Activated naive CD4-positive, alpha-beta T cell treated with anti-CD3 and anti-CD28 coated beads for 36 hours (primary cell): Measurements from ENCODE around the gene NEMP1. TPM values are rescaled to one million over a fixed set of nuclear protein-coding genes. Genes with fewer than 3 reads are reported as not detected.

Source experiments
- CTCF ChIA-PET: fragments of 350-600 bp; sonication (Branson Sonifier 250); formaldehyde crosslinking; loops from one replicate; lab custom pipeline; 2021; ENCODE audit warnings: antibody characterized with exemption; lab: Charles Lee
- DNase-seq: peaks from one replicate; pipeline ENCODE4 v3.0.0-alpha.2; 2020
- H3K27ac Mint-ChIP-seq: one replicate; pipeline ENCODE4 v1.8.0; 2021; ENCODE audit warnings: mild to moderate bottlenecking, mixed read lengths
- H3K27me3 Mint-ChIP-seq: one replicate; pipeline ENCODE4 v1.8.0; 2021; ENCODE audit warnings: low read depth, mixed read lengths
- H3K36me3 Mint-ChIP-seq: one replicate; pipeline ENCODE4 v1.8.0; 2021; ENCODE audit warnings: low read depth, mixed read lengths
- H3K4me1 Mint-ChIP-seq: one replicate; pipeline ENCODE4 v1.8.0; 2021; ENCODE audit warnings: low read depth, mixed read lengths
- H3K4me3 Mint-ChIP-seq: one replicate; pipeline ENCODE4 v1.8.0; 2021; ENCODE audit warnings: mild to moderate bottlenecking, moderate library complexity, mixed read lengths
- H3K9me3 Mint-ChIP-seq: one replicate; pipeline ENCODE4 v1.8.0; 2021; ENCODE audit warnings: mixed read lengths
- intact Hi-C: fragments of 100-400 bp; cut with micrococcal nuclease; formaldehyde crosslinking; loops from one replicate; pipeline ENCODE4 v1.15.1; 2023
- total RNA-seq, 2 experiments: library from RNA; stranded (reverse); gene quantifications; one replicate each; pipeline ENCODE4 v1.2.3, GENCODE V29; 2021

Gene NEMP1
- total RNA-seq, 2 experiments from 2014 or later, result 71.3 to 72.2 TPM

GRCh38 chr12:57094208-57095160, 15.9 kb upstream of the NEMP1 start:
- DNase-seq, result no peak
- intact Hi-C loops, result no loop called here
- H3K4me1 Mint-ChIP-seq, result peaks cover 60% of the 10 kb centered on the region
- CTCF ChIA-PET, result interaction anchor here (0.8 to 16.9 kb wide), 8 partner anchors 17 to 93 kb away, joined by 4 to 292 read pairs (median 8); partner anchors contain the start of genes NEMP1 and STAT6
- peak overlapping the region; percentile 96 for H3K27ac Mint-ChIP-seq
- H3K27me3 Mint-ChIP-seq, result no peaks in the 10 kb centered on the region
- H3K9me3 Mint-ChIP-seq, result no peaks in the 10 kb centered on the region
- H3K36me3 Mint-ChIP-seq, result peaks cover 57% of the 10 kb centered on the region
- H3K4me3 Mint-ChIP-seq, result no peak overlapping the region

GRCh38 chr12:57093415-57094207, 15.0 kb upstream of the NEMP1 start:
- H3K4me1 Mint-ChIP-seq, result peaks cover 60% of the 10 kb centered on the region
- CTCF ChIA-PET, result interaction anchor here (0.8 to 16.9 kb wide), 13 partner anchors 9 to 92 kb away, joined by 3 to 292 read pairs (median 6); partner anchors contain the start of genes NEMP1 and STAT6
- peak overlapping the region; percentile 96 for H3K27ac Mint-ChIP-seq
- intact Hi-C loops, result loop anchor here (1.0 kb wide), 3 partner anchors 17 to 85 kb away; no protein-coding TSS in a partner anchor
- no peaks in the 10 kb centered on the region for H3K27me3 Mint-ChIP-seq
- H3K4me3 Mint-ChIP-seq, result peak overlapping the region; percentile 43
- H3K36me3 Mint-ChIP-seq, result peaks cover 49% of the 10 kb centered on the region
- H3K9me3 Mint-ChIP-seq, result no peaks in the 10 kb centered on the region
- peak; percentile 85 for DNase-seq

DNA sequence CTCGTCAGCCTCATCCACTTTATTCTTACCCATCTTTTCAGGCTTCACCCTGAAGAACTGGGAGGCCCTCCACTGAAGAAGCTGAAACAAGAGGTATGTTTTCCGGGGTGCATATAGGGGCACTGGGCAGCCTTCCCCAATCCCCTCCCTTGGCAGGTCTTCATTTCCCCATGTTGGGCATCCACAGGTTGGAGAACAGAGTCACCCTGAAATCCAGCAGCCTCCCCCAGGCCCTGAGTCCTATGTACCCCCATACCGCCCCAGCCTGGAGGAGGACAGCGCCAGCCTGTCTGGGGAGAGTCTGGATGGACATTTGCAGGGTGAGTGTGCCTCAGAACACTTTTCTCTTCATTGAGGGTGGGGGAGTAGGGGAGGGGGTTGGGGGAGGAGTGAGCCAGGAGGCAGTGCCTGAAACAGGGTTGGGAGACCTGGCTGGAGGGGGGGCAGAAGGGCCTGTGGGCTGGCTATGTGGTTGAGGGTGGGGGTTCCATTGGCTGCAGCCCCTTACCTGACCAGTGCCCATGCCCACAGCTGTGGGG, 14.4 kb upstream of the NEMP1 start:
- Mint-ChIP-seq H3K27ac (peak overlapping the region; percentile 96), H3K4me3 (peak overlapping the region; percentile 49), H3K27me3 (no peaks in the 10 kb centered on the region), H3K9me3 (no peaks in the 10 kb centered on the region), H3K36me3 (peaks cover 48% of the 10 kb centered on the region), H3K4me1 (peaks cover 60% of the 10 kb centered on the region)
- CTCF ChIA-PET, result interaction anchor here (1.0 to 16.9 kb wide), 18 partner anchors 9 to 92 kb away, joined by 3 to 292 read pairs (median 5); partner anchors contain the start of genes LRP1, NEMP1 and STAT6
- intact Hi-C loops, result loop anchor here (1.0 kb wide), 3 partner anchors 17 to 85 kb away; no protein-coding TSS in a partner anchor
- no peak for DNase-seq

DNA sequence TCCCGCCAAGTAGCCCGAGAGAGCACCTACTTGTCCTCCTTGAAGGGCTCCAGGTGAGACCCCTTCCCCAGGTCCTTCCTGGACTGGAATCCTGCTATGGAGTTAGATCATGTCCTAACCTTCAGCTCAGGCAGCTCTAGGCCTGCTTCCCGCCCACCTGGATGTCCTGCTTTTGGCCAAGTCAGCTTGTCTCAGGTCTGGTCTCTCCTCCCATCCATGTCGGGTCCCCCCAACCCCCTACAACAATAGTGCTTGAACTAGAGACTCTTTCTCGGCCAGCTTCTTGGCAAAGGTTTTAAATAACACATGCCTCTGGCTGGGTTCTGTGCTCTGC, 13.9 kb upstream of the NEMP1 start:
- no peaks in the 10 kb centered on the region for H3K9me3 Mint-ChIP-seq
- H3K4me1 Mint-ChIP-seq, result peaks cover 60% of the 10 kb centered on the region
- H3K4me3 Mint-ChIP-seq, result no peak overlapping the region
- no peak for DNase-seq
- no peaks in the 10 kb centered on the region for H3K27me3 Mint-ChIP-seq
- H3K27ac Mint-ChIP-seq, result peak overlapping the region; percentile 96
- peaks cover 48% of the 10 kb centered on the region for H3K36me3 Mint-ChIP-seq
- intact Hi-C loops, result no loop called here
- CTCF ChIA-PET, result interaction anchor here (0.6 to 16.9 kb wide), 20 partner anchors 10 to 458 kb away, joined by 3 to 292 read pairs (median 4); partner anchors contain the start of genes LRP1, NEMP1 and STAT6

DNA sequence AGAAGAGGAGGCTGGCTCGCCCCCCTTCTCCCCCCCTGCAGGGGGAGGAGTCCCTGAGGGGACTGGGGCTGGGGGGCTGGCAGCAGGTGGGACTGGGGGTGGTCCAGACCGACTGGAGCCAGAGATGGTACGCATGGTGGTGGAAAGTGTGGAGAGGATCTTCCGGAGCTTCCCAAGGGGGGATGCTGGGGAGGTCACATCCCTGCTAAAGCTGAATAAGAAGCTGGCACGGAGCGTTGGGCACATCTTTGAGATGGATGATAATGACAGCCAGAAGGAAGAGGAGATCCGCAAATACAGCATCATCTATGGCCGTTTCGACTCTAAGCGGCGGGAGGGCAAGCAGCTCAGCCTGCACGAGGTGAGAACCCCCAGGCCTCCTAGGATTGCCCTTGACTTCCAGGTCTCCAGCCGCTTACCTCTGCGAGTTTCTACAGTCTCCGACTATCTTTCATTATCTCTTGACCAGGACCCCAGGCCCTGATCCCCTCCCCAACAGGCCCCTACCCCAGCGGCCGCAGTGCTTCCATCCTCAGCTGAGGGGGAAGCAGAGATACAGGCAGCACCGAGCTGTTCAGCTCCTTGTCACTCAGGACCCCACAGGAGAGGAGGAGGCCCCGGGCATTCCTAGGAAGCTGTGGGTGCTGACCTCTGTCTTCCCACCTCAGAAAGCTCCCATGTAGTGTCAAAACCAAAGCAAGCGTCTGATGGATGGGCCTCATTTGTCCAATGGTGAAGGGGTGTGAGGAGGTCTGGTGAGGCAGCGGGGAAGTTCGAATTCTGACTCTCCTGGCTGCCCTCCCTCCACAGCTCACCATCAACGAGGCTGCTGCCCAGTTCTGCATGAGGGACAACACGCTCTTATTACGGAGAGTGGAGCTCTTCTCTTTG, 13.3 kb upstream of the NEMP1 start:
- H3K9me3 Mint-ChIP-seq, result no peaks in the 10 kb centered on the region
- CTCF ChIA-PET, result interaction anchor here (0.6 to 16.9 kb wide), 21 partner anchors 11 to 457 kb away, joined by 3 to 292 read pairs (median 4); partner anchors contain the start of genes LRP1, NEMP1 and STAT6
- H3K4me1 Mint-ChIP-seq, result peaks cover 60% of the 10 kb centered on the region
- intact Hi-C loops, result no loop called here
- peaks cover 44% of the 10 kb centered on the region for H3K36me3 Mint-ChIP-seq
- no peaks in the 10 kb centered on the region for H3K27me3 Mint-ChIP-seq
- peak overlapping the region; percentile 41 for H3K4me3 Mint-ChIP-seq
- H3K27ac Mint-ChIP-seq, result peak overlapping the region; percentile 96
- no peak for DNase-seq

GRCh38 chr12:57090924-57091637, 12.5 kb upstream of the NEMP1 start:
- no peaks in the 10 kb centered on the region for H3K27me3 Mint-ChIP-seq
- CTCF ChIA-PET, result interaction anchor here (1.0 to 16.9 kb wide), 10 partner anchors 11 to 456 kb away, joined by 3 to 292 read pairs (median 9); partner anchors contain the start of genes LRP1, NEMP1 and STAT6
- peak overlapping the region; percentile 59 for H3K27ac Mint-ChIP-seq
- H3K4me1 Mint-ChIP-seq, result peaks cover 62% of the 10 kb centered on the region
- H3K4me3 Mint-ChIP-seq, result peak overlapping the region; percentile 88
- H3K9me3 Mint-ChIP-seq, result no peaks in the 10 kb centered on the region
- intact Hi-C loops, result no loop called here
- DNase-seq, result no peak
- H3K36me3 Mint-ChIP-seq, result peaks cover 40% of the 10 kb centered on the region

- peaks cover 65% of the 10 kb centered on the region for H3K4me1 Mint-ChIP-seq
- peak overlapping the region; percentile 59 for H3K27ac Mint-ChIP-seq
- DNase-seq, result no peak
- peak overlapping the region; percentile 88 for H3K4me3 Mint-ChIP-seq
- H3K9me3 Mint-ChIP-seq, result no peaks in the 10 kb centered on the region
- no peaks in the 10 kb centered on the region for H3K27me3 Mint-ChIP-seq
- H3K36me3 Mint-ChIP-seq, result peaks cover 37% of the 10 kb centered on the region
- CTCF ChIA-PET, result interaction anchor here (1.0 to 16.9 kb wide), 6 partner anchors 11 to 83 kb away, joined by 4 to 292 read pairs (median 13); partner anchors contain the start of genes NEMP1 and STAT6
- intact Hi-C loops, result no loop called here
Observed at GRCh38 chr12:57090490-57090889, 11.9 kb upstream of the NEMP1 start.

GRCh38 chr12:57089271-57090245, 11.0 kb upstream of the NEMP1 start:
- Mint-ChIP-seq H3K4me3 (peak overlapping the region; percentile 88), H3K27me3 (no peaks in the 10 kb centered on the region), H3K4me1 (peaks cover 65% of the 10 kb centered on the region), H3K36me3 (peaks cover 36% of the 10 kb centered on the region), H3K9me3 (no peaks in the 10 kb centered on the region), H3K27ac (peak overlapping the region; percentile 81)
- DNase-seq, result peak; percentile 52
- CTCF ChIA-PET, result interaction anchor here (0.7 to 16.9 kb wide), 5 partner anchors 14 to 340 kb away, joined by 3 to 292 read pairs (median 5); partner anchors contain the start of genes NEMP1 and STAT6
- intact Hi-C loops, result loop anchor here (5.0 kb wide), 3 partner anchors 337 to 452 kb away; partner anchors contain the start of genes ARHGAP9 and PRIM1

DNA sequence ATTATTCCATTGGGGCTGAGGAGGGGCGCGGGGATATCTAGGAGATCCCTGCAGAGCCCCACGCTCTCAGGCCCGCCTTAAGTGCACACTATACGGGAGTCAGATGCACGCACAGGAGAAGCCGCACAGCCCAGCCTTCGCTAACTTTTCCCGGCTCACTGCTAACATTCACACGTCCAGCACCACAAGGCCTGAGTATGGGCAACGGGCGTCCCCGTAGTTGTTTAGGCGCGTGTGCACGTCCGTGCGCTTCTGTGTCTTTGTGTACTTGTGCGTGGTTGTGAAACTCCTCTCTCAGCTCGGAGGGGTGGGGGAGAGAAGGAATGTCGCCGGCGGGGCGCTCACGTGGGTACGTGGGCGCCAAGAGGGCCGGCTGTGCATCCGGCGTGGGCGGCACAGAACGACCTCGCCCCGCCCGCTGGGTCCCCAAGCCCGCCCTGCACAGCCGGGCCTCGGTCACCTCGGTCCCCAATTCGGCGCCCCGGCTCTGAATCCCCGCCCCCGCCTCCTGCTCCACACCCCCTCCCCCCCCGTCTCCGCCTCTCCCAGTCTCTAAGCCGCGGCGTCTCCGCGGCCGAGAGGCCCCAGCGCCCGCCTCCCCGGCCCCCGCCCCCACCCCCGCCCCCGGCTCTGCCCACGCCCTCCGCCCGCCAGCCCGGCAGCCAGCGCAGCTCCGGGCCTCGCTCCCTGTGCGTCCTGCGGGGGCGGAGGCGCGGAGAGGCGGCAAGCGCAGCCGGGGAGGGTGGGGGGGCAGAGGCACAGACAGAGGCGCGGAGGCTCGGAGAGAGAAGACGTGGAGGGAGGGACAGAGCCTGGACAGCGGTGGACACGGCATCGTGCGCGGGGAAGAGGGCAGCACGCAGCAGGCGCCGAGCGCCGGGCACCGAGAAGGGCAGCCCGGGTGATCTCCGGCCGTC, 10.0 kb upstream of the NEMP1 start, which contains the start of gene NAB2:
Gene NAB2 (plus strand): TSS at position 761 of the 917 bp plus-strand sequence. CDS start 158 bp downstream, outside the sequence.
- H3K27me3 Mint-ChIP-seq, result no peaks in the 10 kb centered on the region

More for the DNA sequence above, 10.0 kb upstream of the NEMP1 start, which contains the start of gene NAB2:
- Mint-ChIP-seq H3K36me3 (peaks cover 30% of the 10 kb centered on the region), H3K27ac (peak within 1 kb of the TSS; percentile 99), H3K4me3 (peak within 1 kb of the TSS; percentile 91), H3K4me1 (peaks cover 60% of the 10 kb centered on the region), H3K9me3 (no peaks in the 10 kb centered on the region)
- intact Hi-C loops, result loop anchor here (1.0 to 5.0 kb wide), 8 partner anchors 10 to 451 kb away; partner anchors contain the start of genes ARHGAP9, NEMP1, PRIM1 and STAT6
- CTCF ChIA-PET, result interaction anchor here (0.7 to 16.9 kb wide), 5 partner anchors 13 to 339 kb away, joined by 3 to 292 read pairs (median 5); partner anchors contain the start of genes NEMP1 and STAT6
- peak; percentile 92 for DNase-seq
